ENCODE measurements around the gene PROZ. TPM values are rescaled to one million over a fixed set of nuclear protein-coding genes. Genes with fewer than 3 reads are reported as not detected.

Gene PROZ
- total and polyA plus RNA-seq, 2 of the 13 experiments (the other 11 are each of a cell fraction or from before 2014, with no cell fraction given), result 5.6 to 22.5 TPM

GRCh38 chr13:113155982-113156655, 2.3 kb upstream of the PROZ start:
- Histone ChIP-seq H3K9ac (ENCODE audit: insufficient read depth, low read depth, low read length) (no peak overlapping the region), H2AFZ (ENCODE audit: low read length) (no peak overlapping the region), H4K20me1 (ENCODE audit: insufficient read depth, low read length) (no peaks in the 10 kb centered on the region), H3K4me3 (replicated peaks in 1 of 3; ENCODE audit: insufficient read depth in 1 of 3, low read depth in 2 of 3, low read length in 3 of 3) (no peak overlapping the region), H3K4me1 (ENCODE audit: insufficient read depth, low read length) (peaks cover 84% of the 10 kb centered on the region), H3K9me3 (ENCODE audit: low read length) (0 out of 2 replicates have a peak, but pooled peaks cover 5% of the 10 kb centered on the region), H3K79me2 (ENCODE audit: insufficient read depth, low read length) (peaks cover 22% of the 10 kb centered on the region), H3K27me3 (ENCODE audit: control insufficient read depth in 1 of 2, insufficient read depth in 2 of 2, low read length in 2 of 2) (no peaks in the 10 kb centered on the region), H3K27ac (ENCODE audit: extremely low read length, insufficient read depth, low read length) (no peak overlapping the region), H3K36me3 (replicated peaks in 1 of 2; ENCODE audit: control insufficient read depth in 1 of 2, insufficient read depth in 2 of 2, low read length in 2 of 2) (no peaks in the 10 kb centered on the region), H3K4me2 (ENCODE audit: low read depth, low read length) (no peak overlapping the region)
- 94% methylated on average over 9 of the region's 9 CpGs for WGBS (ENCODE audit: low lambda C conversion rate)
- in situ Hi-C loops (cut with HindIII; ENCODE audit: extremely low pct_ligation_motif_present, low pct_unique_long_range_greater_than_20kb), result no loop called here
- ChIA-PET CTCF (ENCODE audit: low intra/inter-chr PET ratio, low total read pairs) (no interaction called here), POLR2A (interaction anchor here (0.7 to 1.4 kb wide), 3 partner anchors 14 to 54 kb away, joined by 3 to 4 read pairs (median 3); partner anchors contain the start of gene CUL4A)
- no TSS peak for BruUV-seq (replicated peaks)
- TF ChIP-seq ZC3H4 (CRISPR knock-in tag; IDR thresholded peaks at IDR 0.05; ENCODE audit: borderline replicate concordance) (no peak), GLMP (CRISPR knock-in tag; IDR thresholded peaks at IDR 0.05; ENCODE audit: borderline replicate concordance) (no peak), ZNF263 (CRISPR knock-in tag; IDR thresholded peaks at IDR 0.05) (peak; percentile 73), PHB2 (IDR thresholded peaks at IDR 0.05; ENCODE audit: partially characterized antibody) (no peak), ARHGAP35 (CRISPR knock-in tag; IDR thresholded peaks at IDR 0.05; ENCODE audit: borderline replicate concordance) (no peak), ZNF597 (CRISPR knock-in tag; IDR thresholded peaks at IDR 0.05) (no peak), ZNF564 (CRISPR knock-in tag; IDR thresholded peaks at IDR 0.05) (peak; percentile 89; the same call in 1 of the 2 replicates)
- DNase-seq (ENCODE audit: low spot score) (no peak), FAIRE-seq (no peak), ATAC-seq (no peak)
- intact Hi-C loops (cut with micrococcal nuclease; ENCODE audit: unreplicated experiment), result loop anchor here (5.0 kb wide), 1 partner anchor 51 kb away; the partner anchor contains the start of genes CUL4A and PCID2

All from HepG2 (cell line).